Measurements from ENCODE around the gene SUN1.

Gene SUN1

DNA sequence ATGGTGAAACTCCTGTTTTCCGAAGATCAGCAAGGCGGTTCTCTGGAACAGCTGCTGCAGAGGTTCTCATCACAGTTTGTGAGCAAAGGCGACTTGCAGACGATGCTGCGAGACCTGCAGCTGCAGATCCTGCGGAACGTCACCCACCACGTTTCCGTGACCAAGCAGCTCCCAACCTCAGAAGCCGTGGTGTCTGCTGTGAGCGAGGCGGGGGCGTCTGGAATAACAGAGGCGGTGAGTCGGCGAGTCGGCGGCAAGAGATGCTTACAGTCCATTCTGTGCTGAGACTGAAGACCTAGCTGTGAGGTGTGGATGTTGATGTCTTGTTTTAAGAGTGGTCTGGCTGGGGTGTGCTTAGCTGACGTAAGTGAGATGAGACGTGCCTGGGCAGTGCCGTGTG lies 27.9 kb downstream of the SUN1 start:
- no peak for TF ChIP-seq CTCF (IDR thresholded peaks at IDR 0.05; ENCODE audit: insufficient read depth, low read length, poor library complexity, severe bottlenecking)
- Histone ChIP-seq H3K27me3 (replicated peaks; ENCODE audit: control insufficient read depth, insufficient read depth, low read length) (no peaks in the 10 kb centered on the region), H3K36me3 (ENCODE audit: control insufficient read depth, insufficient read depth, low read length) (peaks cover 29% of the 10 kb centered on the region), H3K4me3 (replicated peaks; ENCODE audit: low read depth, low read length) (no peak overlapping the region)
- DNase-seq (ENCODE audit: extremely low read depth, insufficient read length), result no peak

- H3K4me3 ChIP-seq (replicated peaks; ENCODE audit: low read depth, low read length), result no peak overlapping the region
- H3K27me3 ChIP-seq (replicated peaks; ENCODE audit: control insufficient read depth, insufficient read depth, low read length), result no peaks in the 10 kb centered on the region
- DNase-seq (ENCODE audit: extremely low read depth, insufficient read length), result no peak
- H3K36me3 ChIP-seq (ENCODE audit: control insufficient read depth, insufficient read depth, low read length), result peaks cover 28% of the 10 kb centered on the region
- TF ChIP-seq CTCF (IDR thresholded peaks at IDR 0.05; ENCODE audit: insufficient read depth, low read length, poor library complexity, severe bottlenecking), result no peak
Observed at GRCh38 chr7:861222-861621, 28.9 kb downstream of the SUN1 start.

DNA sequence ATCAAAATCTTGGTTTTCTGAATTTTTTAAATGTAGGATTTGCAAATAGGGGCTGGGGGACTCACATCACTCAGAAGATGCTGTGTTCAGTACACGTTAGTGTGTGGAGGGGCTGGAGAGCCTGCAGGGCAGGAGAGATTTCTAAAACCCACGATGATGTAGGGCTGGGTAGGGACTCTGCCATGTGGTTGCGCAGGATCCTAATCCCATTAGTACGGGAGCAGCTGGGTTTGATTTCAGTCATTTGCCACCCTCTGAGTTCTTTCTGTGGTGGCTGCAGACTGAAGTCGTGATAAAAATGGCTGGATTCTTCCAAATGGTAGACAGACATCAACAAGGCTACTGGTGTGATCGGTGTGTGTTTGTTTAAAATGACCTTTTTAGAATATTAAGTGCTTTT lies 29.9 kb downstream of the SUN1 start:
- no peak for TF ChIP-seq CTCF (IDR thresholded peaks at IDR 0.05; ENCODE audit: insufficient read depth, low read length, poor library complexity, severe bottlenecking)
- Histone ChIP-seq H3K4me3 (replicated peaks; ENCODE audit: low read depth, low read length) (no peak overlapping the region), H3K27me3 (replicated peaks; ENCODE audit: control insufficient read depth, insufficient read depth, low read length) (no peaks in the 10 kb centered on the region), H3K36me3 (ENCODE audit: control insufficient read depth, insufficient read depth, low read length) (peaks cover 26% of the 10 kb centered on the region)
- no peak for DNase-seq (ENCODE audit: extremely low read depth, insufficient read length)

DNA sequence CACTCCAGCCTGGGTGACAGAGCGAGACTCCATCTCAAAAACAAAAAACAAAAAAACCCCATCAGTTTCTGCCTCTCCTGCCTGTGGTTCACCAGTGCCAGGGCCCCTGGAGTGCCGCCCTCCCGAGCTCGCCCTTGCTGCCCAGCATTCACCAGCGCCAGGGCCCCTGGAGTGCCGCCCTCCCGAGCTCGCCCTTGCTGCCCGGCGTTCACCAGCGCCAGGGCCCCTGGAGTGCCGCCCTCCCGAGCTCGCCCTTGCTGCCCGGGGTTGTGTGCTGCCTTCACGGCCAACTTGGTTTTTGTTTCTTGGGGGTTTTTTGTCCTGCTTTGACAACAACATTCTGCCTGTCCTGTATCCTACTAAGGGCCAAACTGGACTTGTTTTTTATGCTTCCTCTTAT lies 30.8 kb downstream of the SUN1 start:
- peaks cover 32% of the 10 kb centered on the region for H3K36me3 ChIP-seq (ENCODE audit: control insufficient read depth, insufficient read depth, low read length)
- TF ChIP-seq CTCF (IDR thresholded peaks at IDR 0.05; ENCODE audit: insufficient read depth, low read length, poor library complexity, severe bottlenecking), result no peak
- no peaks in the 10 kb centered on the region for H3K27me3 ChIP-seq (replicated peaks; ENCODE audit: control insufficient read depth, insufficient read depth, low read length)
- no peak overlapping the region for H3K4me3 ChIP-seq (replicated peaks; ENCODE audit: low read depth, low read length)
- no peak for DNase-seq (ENCODE audit: extremely low read depth, insufficient read length)

DNA sequence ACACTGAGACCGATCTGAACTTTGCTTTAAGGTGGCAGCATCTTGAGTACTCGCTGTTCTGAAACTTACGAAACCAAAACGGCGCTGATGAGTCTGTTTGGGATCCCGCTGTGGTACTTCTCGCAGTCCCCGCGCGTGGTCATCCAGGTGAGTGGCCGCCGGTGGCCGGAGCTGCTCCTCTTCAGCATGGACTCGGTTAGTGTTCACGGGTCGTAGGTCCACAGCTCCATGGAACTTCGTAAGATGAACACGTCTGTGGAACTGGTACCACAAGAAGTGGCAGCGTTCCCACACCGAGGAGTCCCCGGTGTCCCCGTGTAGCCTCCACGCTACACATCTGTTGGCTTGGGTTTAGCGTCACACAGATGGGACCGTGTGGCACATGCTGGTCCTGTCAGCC lies 33.6 kb downstream of the SUN1 start:
- DNase-seq (ENCODE audit: extremely low read depth, insufficient read length), result no peak
- Histone ChIP-seq H3K27me3 (replicated peaks; ENCODE audit: control insufficient read depth, insufficient read depth, low read length) (no peaks in the 10 kb centered on the region), H3K4me3 (replicated peaks; ENCODE audit: low read depth, low read length) (no peak overlapping the region), H3K36me3 (ENCODE audit: control insufficient read depth, insufficient read depth, low read length) (peaks cover 28% of the 10 kb centered on the region)
- TF ChIP-seq CTCF (IDR thresholded peaks at IDR 0.05; ENCODE audit: insufficient read depth, low read length, poor library complexity, severe bottlenecking), result no peak

DNA sequence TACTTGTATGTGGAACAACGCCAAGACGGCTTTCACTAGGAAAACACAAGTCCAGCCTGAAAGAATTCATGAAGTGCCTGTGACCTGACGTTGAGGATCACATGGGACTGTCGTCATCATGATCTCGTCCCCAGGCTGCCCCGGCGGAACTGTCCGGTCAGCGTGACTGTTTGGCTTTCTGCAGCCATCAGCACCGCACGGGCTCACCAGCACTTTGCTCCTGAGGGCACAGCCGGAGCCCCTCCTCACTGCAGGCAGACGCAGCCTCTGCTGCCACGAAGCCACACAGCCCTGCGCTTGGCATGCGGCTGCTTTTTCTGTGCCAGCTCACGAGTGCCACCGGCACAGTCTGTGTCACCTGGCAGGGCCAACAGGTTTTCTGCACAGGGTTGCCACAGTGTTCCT lies 34.7 kb downstream of the SUN1 start:
- no peak overlapping the region for H3K4me3 ChIP-seq (replicated peaks; ENCODE audit: low read depth, low read length)
- no peak for DNase-seq (ENCODE audit: extremely low read depth, insufficient read length)
- H3K27me3 ChIP-seq (replicated peaks; ENCODE audit: control insufficient read depth, insufficient read depth, low read length), result no peaks in the 10 kb centered on the region
- H3K36me3 ChIP-seq (ENCODE audit: control insufficient read depth, insufficient read depth, low read length), result peaks cover 25% of the 10 kb centered on the region
- no peak for TF ChIP-seq CTCF (IDR thresholded peaks at IDR 0.05; ENCODE audit: insufficient read depth, low read length, poor library complexity, severe bottlenecking)
